VCaP (cell line): Measurements from ENCODE around the gene CALHM3.

ENCODE experiments used
- H3K27ac ChIP-seq: fragments of 450-650 bp; 2 replicates; pipeline ENCODE4 v1.5.1; 2017
- CTCF ChIP-seq: fragments of 450-650 bp; conservative IDR thresholded peaks from 2 replicates; pipeline ENCODE4 v1.5.1; 2017; ENCODE audit warnings: mild to moderate bottlenecking, moderate library complexity

CALHM3 gene

GRCh38 chr10:103469201-103469600 lies 9.8 kb downstream of the CALHM3 start:
- no peak overlapping the region for H3K27ac ChIP-seq
- no peak for TF ChIP-seq CTCF

GRCh38 chr10:103467406-103467805 lies 11.6 kb downstream of the CALHM3 start:
- H3K27ac ChIP-seq, result no peak overlapping the region
- TF ChIP-seq CTCF, result no peak

GRCh38 chr10:103466734-103467133 lies 12.3 kb downstream of the CALHM3 start:
- no peak for TF ChIP-seq CTCF
- peak overlapping the region; percentile 68; the same call in 1 of the 2 replicates for H3K27ac ChIP-seq

- no peak for TF ChIP-seq CTCF
- peak overlapping the region; percentile 68 for H3K27ac ChIP-seq
Observed at GRCh38 chr10:103465411-103466179, 13.4 kb downstream of the CALHM3 start.

GRCh38 chr10:103463499-103463898 lies 15.5 kb downstream of the CALHM3 start:
- TF ChIP-seq CTCF, result no peak
- no peak overlapping the region for H3K27ac ChIP-seq

- no peak for TF ChIP-seq CTCF
- no peak overlapping the region for H3K27ac ChIP-seq
Observed at GRCh38 chr10:103459615-103460014, 19.4 kb downstream of the CALHM3 start.

- no peak for TF ChIP-seq CTCF
Observed at GRCh38 chr10:103458720-103459119, 20.3 kb downstream of the CALHM3 start, which contains the start of gene CALHM1. TSS of gene CALHM1 (minus strand) at chr10:103458900. CDS start at chr10:103458751, 149 bp downstream.

More at GRCh38 chr10:103458720-103459119, 20.3 kb downstream of the CALHM3 start, which contains the start of gene CALHM1:
- no peak within 1 kb of the TSS for H3K27ac ChIP-seq
